Measurements from ENCODE around the gene GOLM1.

The GOLM1 gene

GRCh38 chr9:86046930-86047341, 52.4 kb downstream of the GOLM1 start:
- no peak overlapping the region for H3K27ac ChIP-seq
- DNase-seq (ENCODE audit: low read depth, low spot score) = no peak

- no peak for DNase-seq (ENCODE audit: low read depth, low spot score)
- no peak overlapping the region for H3K27ac ChIP-seq
Measured at GRCh38 chr9:86046071-86046636, 53.2 kb downstream of the GOLM1 start.

GRCh38 chr9:86045654-86046053, 53.7 kb downstream of the GOLM1 start:
- no peak for DNase-seq (ENCODE audit: low read depth, low spot score)

GRCh38 chr9:86043999-86044398, 55.4 kb downstream of the GOLM1 start:
- DNase-seq (ENCODE audit: low read depth, low spot score) = no peak

More at GRCh38 chr9:86045654-86046053, 53.7 kb downstream of the GOLM1 start:
- H3K27ac ChIP-seq = no peak overlapping the region

GRCh38 chr9:86043586-86043985, 55.8 kb downstream of the GOLM1 start:
- H3K27ac ChIP-seq = no peak overlapping the region
- DNase-seq (ENCODE audit: low read depth, low spot score) = no peak

More at GRCh38 chr9:86043999-86044398, 55.4 kb downstream of the GOLM1 start:
- H3K27ac ChIP-seq = no peak overlapping the region

GRCh38 chr9:86042199-86042978, 57.0 kb downstream of the GOLM1 start:
- no peak overlapping the region for H3K27ac ChIP-seq
- no peak for DNase-seq (ENCODE audit: low read depth, low spot score)

- H3K27ac ChIP-seq = no peak overlapping the region
- DNase-seq (ENCODE audit: low read depth, low spot score) = no peak
Measured at GRCh38 chr9:86041311-86041741, 58.0 kb downstream of the GOLM1 start.

- no peak overlapping the region for H3K27ac ChIP-seq
- DNase-seq (ENCODE audit: low read depth, low spot score) = no peak
Measured at GRCh38 chr9:86040861-86041155, 58.5 kb downstream of the GOLM1 start.

- peak overlapping the region; percentile 40 for H3K27ac ChIP-seq
- DNase-seq (ENCODE audit: low read depth, low spot score) = no peak
Measured at GRCh38 chr9:86039991-86040860, 59.1 kb downstream of the GOLM1 start.

GRCh38 chr9:86036555-86036954, 62.8 kb downstream of the GOLM1 start:
- DNase-seq (ENCODE audit: low read depth, low spot score) = no peak
- no peak overlapping the region for H3K27ac ChIP-seq

GRCh38 chr9:86035827-86036440, 63.4 kb downstream of the GOLM1 start:
- H3K27ac ChIP-seq = no peak overlapping the region
- no peak for DNase-seq (ENCODE audit: low read depth, low spot score)

GRCh38 chr9:86034863-86035734, 64.3 kb downstream of the GOLM1 start:
- no peak overlapping the region for H3K27ac ChIP-seq
- DNase-seq (ENCODE audit: low read depth, low spot score) = no peak

- no peak overlapping the region for H3K27ac ChIP-seq
- no peak for DNase-seq (ENCODE audit: low read depth, low spot score)
Measured at GRCh38 chr9:86027767-86028166, 71.6 kb downstream of the GOLM1 start.

- DNase-seq (ENCODE audit: low read depth, low spot score) = no peak
- H3K27ac ChIP-seq = no peak overlapping the region
Measured at GRCh38 chr9:86022687-86023266, 76.6 kb downstream of the GOLM1 start.

- no peak overlapping the region for H3K27ac ChIP-seq
- no peak for DNase-seq (ENCODE audit: low read depth, low spot score)
Measured at GRCh38 chr9:86021166-86021565, 78.2 kb downstream of the GOLM1 start.

GRCh38 chr9:86020731-86021130, 78.6 kb downstream of the GOLM1 start:
- DNase-seq (ENCODE audit: low read depth, low spot score) = no peak
- no peak overlapping the region for H3K27ac ChIP-seq

GRCh38 chr9:86009133-86009532, 90.2 kb downstream of the GOLM1 start:
- no peak for DNase-seq (ENCODE audit: low read depth, low spot score)
- H3K27ac ChIP-seq = no peak overlapping the region

GRCh38 chr9:86005253-86005775, 94.0 kb downstream of the GOLM1 start:
- DNase-seq (ENCODE audit: low read depth, low spot score) = no peak
- H3K27ac ChIP-seq = no peak overlapping the region

GRCh38 chr9:85995599-85995998, 103.8 kb downstream of the GOLM1 start:
- no peak for DNase-seq (ENCODE audit: low read depth, low spot score)

More at GRCh38 chr9:85995599-85995998, 103.8 kb downstream of the GOLM1 start:
- no peak overlapping the region for H3K27ac ChIP-seq
